PC-3 (cell line): ENCODE measurements around the gene SRD5A2.

Source experiments
- EZH2 ChIP-seq: fragments of 300-600 bp; sonication (generic); IDR thresholded peaks from one replicate; pipeline ENCODE4 v1.6.1; 2017; ENCODE audit warnings: antibody characterized with exemption, mild to moderate bottlenecking, low read length; ENCODE audit not compliant: unreplicated experiment
- TF ChIP-seq, protein P1 (sequence below): fragments of 300-600 bp; sonication (generic); conservative IDR thresholded peaks from 2 replicates; pipeline ENCODE4 v1.5.1; 2017; ENCODE audit warnings: antibody characterized with exemption, low read depth, mild to moderate bottlenecking, low read length

DNA sequence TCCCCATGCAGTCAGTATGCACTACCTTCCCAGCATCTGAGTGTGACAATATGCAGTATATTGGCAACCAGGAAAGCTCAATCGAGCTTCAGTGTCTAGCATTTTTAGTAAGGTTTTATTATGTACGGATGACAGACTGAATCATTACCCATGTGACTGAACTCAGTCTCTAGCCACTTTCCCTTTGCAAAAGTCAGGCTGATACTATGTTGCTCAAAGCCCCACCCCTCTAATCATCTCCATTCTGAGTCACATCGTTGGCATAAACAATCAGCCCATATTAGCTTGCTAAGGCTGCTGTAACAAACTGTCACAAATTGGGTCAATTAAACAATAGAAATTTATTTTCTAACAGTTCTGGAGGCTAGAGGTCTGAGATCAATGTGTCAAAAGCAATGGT is 25.8 kb upstream of the SRD5A2 start:
- TF ChIP-seq, protein P1, sequence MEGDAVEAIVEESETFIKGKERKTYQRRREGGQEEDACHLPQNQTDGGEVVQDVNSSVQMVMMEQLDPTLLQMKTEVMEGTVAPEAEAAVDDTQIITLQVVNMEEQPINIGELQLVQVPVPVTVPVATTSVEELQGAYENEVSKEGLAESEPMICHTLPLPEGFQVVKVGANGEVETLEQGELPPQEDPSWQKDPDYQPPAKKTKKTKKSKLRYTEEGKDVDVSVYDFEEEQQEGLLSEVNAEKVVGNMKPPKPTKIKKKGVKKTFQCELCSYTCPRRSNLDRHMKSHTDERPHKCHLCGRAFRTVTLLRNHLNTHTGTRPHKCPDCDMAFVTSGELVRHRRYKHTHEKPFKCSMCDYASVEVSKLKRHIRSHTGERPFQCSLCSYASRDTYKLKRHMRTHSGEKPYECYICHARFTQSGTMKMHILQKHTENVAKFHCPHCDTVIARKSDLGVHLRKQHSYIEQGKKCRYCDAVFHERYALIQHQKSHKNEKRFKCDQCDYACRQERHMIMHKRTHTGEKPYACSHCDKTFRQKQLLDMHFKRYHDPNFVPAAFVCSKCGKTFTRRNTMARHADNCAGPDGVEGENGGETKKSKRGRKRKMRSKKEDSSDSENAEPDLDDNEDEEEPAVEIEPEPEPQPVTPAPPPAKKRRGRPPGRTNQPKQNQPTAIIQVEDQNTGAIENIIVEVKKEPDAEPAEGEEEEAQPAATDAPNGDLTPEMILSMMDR: no peak
- TF ChIP-seq EZH2: no peak
